ENCODE measurements around the gene EVA1A. TPM values are rescaled to one million over a fixed set of nuclear protein-coding genes. Genes with fewer than 3 reads are reported as not detected.
A peak's percentile ranks its signal among the peaks of the same experiment; 100 is the strongest.

EVA1A gene
- total and polyA plus RNA-seq, 3 donors from 2014 or later = 5.2 to 13.8 (median 10.3) TPM

- DNase-seq = peak; percentile 47
- H3K27ac ChIP-seq = peak overlapping the region; percentile 55 to 65
These were observed 47.4 kb upstream of the EVA1A start for GRCh38 chr2:75607988-75608683.

GRCh38 chr2:75607400-75607798 is 46.7 kb upstream of the EVA1A start:
- DNase-seq = no peak
- TF ChIP-seq, protein P1, sequence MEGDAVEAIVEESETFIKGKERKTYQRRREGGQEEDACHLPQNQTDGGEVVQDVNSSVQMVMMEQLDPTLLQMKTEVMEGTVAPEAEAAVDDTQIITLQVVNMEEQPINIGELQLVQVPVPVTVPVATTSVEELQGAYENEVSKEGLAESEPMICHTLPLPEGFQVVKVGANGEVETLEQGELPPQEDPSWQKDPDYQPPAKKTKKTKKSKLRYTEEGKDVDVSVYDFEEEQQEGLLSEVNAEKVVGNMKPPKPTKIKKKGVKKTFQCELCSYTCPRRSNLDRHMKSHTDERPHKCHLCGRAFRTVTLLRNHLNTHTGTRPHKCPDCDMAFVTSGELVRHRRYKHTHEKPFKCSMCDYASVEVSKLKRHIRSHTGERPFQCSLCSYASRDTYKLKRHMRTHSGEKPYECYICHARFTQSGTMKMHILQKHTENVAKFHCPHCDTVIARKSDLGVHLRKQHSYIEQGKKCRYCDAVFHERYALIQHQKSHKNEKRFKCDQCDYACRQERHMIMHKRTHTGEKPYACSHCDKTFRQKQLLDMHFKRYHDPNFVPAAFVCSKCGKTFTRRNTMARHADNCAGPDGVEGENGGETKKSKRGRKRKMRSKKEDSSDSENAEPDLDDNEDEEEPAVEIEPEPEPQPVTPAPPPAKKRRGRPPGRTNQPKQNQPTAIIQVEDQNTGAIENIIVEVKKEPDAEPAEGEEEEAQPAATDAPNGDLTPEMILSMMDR (IDR thresholded peaks at IDR 0.05) = no peak
- no peak for TF ChIP-seq POLR2A (IDR thresholded peaks at IDR 0.05)
- intact Hi-C loops (cut with DNase I; ENCODE audit: low total_unique reads) = no loop called here
- WGBS, 2 donors = 92 to 95% methylated on average over 3 of the region's 3 CpGs
- Histone ChIP-seq H3K4me1 (peaks cover 11% of the 10 kb centered on the region), H3K4me3 (no peak overlapping the region), H3K36me3 (ENCODE audit: low read depth, missing control alignments) (no peaks in the 10 kb centered on the region), H3K27me3 (no peaks in the 10 kb centered on the region), H3K9me3 (no peaks in the 10 kb centered on the region), H3K27ac (no peak overlapping the region)

More at GRCh38 chr2:75607988-75608683, 47.4 kb upstream of the EVA1A start:
- no peak overlapping the region for H3K4me3 ChIP-seq
- no peaks in the 10 kb centered on the region for H3K27me3 ChIP-seq
- WGBS, 2 donors = 45 to 46% methylated on average over 7 of the region's 7 CpGs
- intact Hi-C loops (cut with DNase I; ENCODE audit: low total_unique reads) = no loop called here
- no peaks in the 10 kb centered on the region for H3K9me3 ChIP-seq
- TF ChIP-seq, protein P1 (IDR thresholded peaks at IDR 0.05) = no peak
- TF ChIP-seq POLR2A (IDR thresholded peaks at IDR 0.05) = no peak
- peaks cover 11% of the 10 kb centered on the region for H3K4me1 ChIP-seq
- no peaks in the 10 kb centered on the region for H3K36me3 ChIP-seq (ENCODE audit: low read depth, missing control alignments)

- Histone ChIP-seq H3K36me3 (ENCODE audit: low read depth, missing control alignments) (no peaks in the 10 kb centered on the region), H3K4me3 (no peak overlapping the region), H3K27me3 (no peaks in the 10 kb centered on the region), H3K27ac (no peak overlapping the region), H3K9me3 (no peaks in the 10 kb centered on the region), H3K4me1 (peaks cover 11% of the 10 kb centered on the region)
- no peak for TF ChIP-seq POLR2A (IDR thresholded peaks at IDR 0.05)
- TF ChIP-seq, protein P1 (IDR thresholded peaks at IDR 0.05) = no peak
- no peak for DNase-seq
- intact Hi-C loops (cut with DNase I; ENCODE audit: low total_unique reads) = no loop called here
- WGBS, 2 donors = 80 to 86% methylated on average over 8 of the region's 8 CpGs
These were observed 46.1 kb upstream of the EVA1A start for GRCh38 chr2:75606761-75607399.

DNA sequence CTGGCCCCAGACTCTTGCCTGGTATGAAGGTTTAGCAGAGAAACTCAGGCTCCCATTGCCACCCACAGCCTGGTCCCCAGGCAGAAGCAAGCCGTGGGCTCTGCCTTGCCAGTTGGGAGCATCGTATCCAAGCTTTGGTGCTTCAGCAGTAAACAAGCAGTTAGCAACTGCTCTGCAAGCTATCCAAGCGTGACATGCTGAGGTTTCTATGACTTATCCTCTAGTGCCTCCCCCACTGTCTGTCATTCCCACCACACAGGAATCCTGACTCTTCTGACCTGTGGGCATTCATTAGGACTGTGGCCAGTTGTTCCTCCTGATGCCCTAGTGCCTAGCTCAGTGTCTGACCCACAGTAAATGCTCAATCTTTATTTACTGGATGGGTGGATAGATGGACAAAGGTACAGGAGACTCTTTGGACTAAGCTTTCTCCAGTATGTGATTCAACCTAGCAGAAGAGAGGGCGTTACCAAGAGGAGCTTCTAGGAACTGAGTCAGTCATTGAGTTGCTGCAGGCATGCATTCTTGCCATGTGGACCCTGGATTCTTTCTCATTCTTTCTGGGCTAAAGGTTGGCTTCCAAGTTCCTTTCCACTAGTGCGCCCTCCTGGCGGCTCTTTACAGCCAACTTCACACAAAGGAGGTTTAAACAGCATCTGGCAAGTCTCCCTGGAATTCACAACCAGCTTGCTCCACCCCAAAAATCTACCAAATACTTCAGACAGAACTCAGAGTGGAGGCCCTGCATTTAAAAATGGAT is 45.2 kb upstream of the EVA1A start:
- intact Hi-C loops (cut with DNase I; ENCODE audit: low total_unique reads) = no loop called here
- Histone ChIP-seq H3K4me3 (no peak overlapping the region), H3K27ac (no peak overlapping the region), H3K4me1 (peaks cover 11% of the 10 kb centered on the region), H3K9me3 (no peaks in the 10 kb centered on the region), H3K36me3 (ENCODE audit: low read depth, missing control alignments) (no peaks in the 10 kb centered on the region), H3K27me3 (no peaks in the 10 kb centered on the region)
- TF ChIP-seq, protein P1 (IDR thresholded peaks at IDR 0.05) = no peak
- no peak for TF ChIP-seq POLR2A (IDR thresholded peaks at IDR 0.05)
- DNase-seq = no peak
- WGBS, 2 donors = 83 to 84% methylated on average over 6 of the region's 6 CpGs

Measured in testis (tissue), 3 donors.